ENCODE results near the gene EVI5L.

- TF ChIP-seq POLR2A (IDR thresholded peaks at IDR 0.05) (no peak), CTCF (IDR thresholded peaks at IDR 0.05) (no peak)
These were observed 45.2 kb upstream of the EVI5L start for GRCh38 chr19:7784856-7785255.
